ENCODE measurements around the gene RICTOR. TPM values are rescaled to one million over a fixed set of nuclear protein-coding genes. Genes with fewer than 3 reads are reported as not detected.

Gene RICTOR
- polyA plus RNA-seq, 2 of the 4 experiments (the other 2 are of a cell fraction), result 6.5 to 28.5 TPM

DNA sequence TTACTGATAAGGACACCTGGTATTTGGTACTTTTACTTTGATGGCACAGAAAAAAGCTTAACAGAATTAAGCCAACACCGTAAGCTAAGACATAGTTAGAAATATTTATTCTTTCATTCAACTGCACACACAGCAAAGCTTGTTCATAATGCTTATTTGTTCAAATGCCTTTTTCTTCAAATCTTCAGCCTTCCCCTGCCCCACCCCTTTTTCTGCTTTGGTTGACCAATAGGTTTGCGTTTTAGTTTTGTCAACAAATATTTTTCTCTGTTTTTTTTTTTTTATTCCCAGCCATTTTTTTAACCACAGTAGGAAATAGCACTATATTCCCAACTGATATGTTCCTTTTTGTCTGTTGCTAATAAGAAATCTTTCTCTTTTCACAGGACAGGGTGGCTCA is 4.9 kb upstream of the RICTOR start:
- Histone ChIP-seq H3K27ac (peak overlapping the region; percentile 53 to 89), H3K4me3 (no peak overlapping the region), H3K9me3 (no peaks in the 10 kb centered on the region), H3K4me2 (peak overlapping the region; percentile 77; the same call in 2 of the 3 replicates), H3K4me1 (peaks cover 45% of the 10 kb centered on the region)
- ATAC-seq (no peak), FAIRE-seq (peak; percentile 61), DNase-seq (ENCODE audit: low read depth in 1 of 2, low spot score in 1 of 2) (peak in 1 of 2 experiments; percentile 60)
- ChIA-PET CTCF (interaction anchor here (0.6 to 5.7 kb wide), 8 partner anchors 12 to 492 kb away, joined by 3 to 110 read pairs (median 9); no protein-coding TSS in a partner anchor), POLR2A (interaction anchor here (0.6 kb wide), 1 partner anchor 17 kb away, joined by 3 read pairs; no protein-coding TSS in a partner anchor)
- 54% methylated on average over 2 of the region's 2 CpGs for WGBS (ENCODE audit: missing lambda C conversion rate)
- TF ChIP-seq RARB (CRISPR knock-in tag; IDR thresholded peaks at IDR 0.05) (no peak), HDAC2 (IDR thresholded peaks at IDR 0.05) (no peak), ZSCAN20 (CRISPR knock-in tag; IDR thresholded peaks at IDR 0.05) (no peak), FOSL2 (IDR thresholded peaks at IDR 0.05) (no peak), FOSL2 (CRISPR knock-in tag; IDR thresholded peaks at IDR 0.05) (0 out of 2 replicates have a peak, but pooled peaks have one; percentile 3), EHMT2 (IDR thresholded peaks at IDR 0.05; ENCODE audit: low read depth) (no peak)
- TF ChIP-seq, protein P1, sequence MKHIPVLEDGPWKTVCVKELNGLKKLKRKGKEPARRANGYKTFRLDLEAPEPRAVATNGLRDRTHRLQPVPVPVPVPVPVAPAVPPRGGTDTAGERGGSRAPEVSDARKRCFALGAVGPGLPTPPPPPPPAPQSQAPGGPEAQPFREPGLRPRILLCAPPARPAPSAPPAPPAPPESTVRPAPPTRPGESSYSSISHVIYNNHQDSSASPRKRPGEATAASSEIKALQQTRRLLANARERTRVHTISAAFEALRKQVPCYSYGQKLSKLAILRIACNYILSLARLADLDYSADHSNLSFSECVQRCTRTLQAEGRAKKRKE (CRISPR knock-in tag; IDR thresholded peaks at IDR 0.05; ENCODE audit: low read depth), result no peak

DNA sequence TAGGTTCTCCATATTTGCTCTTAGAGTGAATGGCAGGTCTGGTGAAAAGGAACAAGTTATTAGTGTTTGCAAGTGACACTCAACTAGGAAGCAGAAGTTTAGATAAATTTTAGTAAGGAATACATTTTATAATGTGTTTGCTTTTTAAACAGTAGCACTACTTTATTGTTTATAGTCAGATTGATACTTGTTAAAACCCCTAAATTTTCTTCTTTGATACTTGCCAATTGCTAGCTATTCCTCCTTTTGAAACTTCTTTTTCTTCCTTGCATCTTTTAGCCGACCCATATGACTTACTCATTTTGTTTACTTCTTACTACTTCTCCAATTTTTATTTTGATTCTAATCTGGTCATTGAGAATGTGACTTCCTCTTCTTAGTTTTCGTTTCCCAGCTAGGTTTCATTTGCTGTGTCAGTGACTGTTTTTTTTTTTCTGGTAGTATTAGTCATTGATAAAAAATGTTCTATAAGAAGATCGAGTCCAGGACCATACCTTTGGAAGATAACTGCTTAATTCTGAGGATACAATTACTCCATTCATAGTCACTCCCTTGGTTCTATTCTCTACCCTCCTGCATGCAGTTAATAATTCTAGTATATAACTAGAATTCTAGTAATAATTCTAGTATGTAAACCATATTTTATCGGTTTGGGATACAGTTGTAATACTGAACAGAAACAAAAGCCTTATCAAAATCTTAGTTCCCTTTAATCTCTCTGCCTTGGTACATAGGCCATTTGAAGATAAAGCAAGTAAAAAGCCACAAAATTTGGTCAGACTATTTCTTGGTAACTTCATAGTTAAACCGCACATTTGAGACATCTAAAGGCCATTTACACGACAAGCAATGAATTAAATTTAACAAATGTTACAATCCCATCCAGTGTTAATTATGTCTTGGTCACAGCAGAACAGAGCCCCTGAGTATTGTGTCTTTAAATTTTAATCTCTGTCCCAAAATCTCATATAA is 2.8 kb upstream of the RICTOR start:
- Histone ChIP-seq H3K4me3 (peak overlapping the region; percentile 90; the same call in 2 of the 3 replicates), H3K4me2 (peak overlapping the region; percentile 77), H3K9me3 (no peaks in the 10 kb centered on the region), H3K4me1 (peaks cover 56% of the 10 kb centered on the region), H3K27ac (peak overlapping the region; percentile 86 to 89)
- DNase-seq (ENCODE audit: low read depth in 1 of 2, low spot score in 1 of 2) (peak; percentile 57 to 70), FAIRE-seq (peak; percentile 73), ATAC-seq (peak in 1 of 2 experiments; percentile 1; a peak in 1 of 6 replicates)
- WGBS (ENCODE audit: missing lambda C conversion rate), result 3% methylated on average over 6 of the region's 6 CpGs
- TF ChIP-seq, protein P2, sequence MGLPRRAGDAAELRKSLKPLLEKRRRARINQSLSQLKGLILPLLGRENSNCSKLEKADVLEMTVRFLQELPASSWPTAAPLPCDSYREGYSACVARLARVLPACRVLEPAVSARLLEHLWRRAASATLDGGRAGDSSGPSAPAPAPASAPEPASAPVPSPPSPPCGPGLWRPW (IDR thresholded peaks at IDR 0.05), result no peak
- peak; percentile 44 for TF ChIP-seq JUNB (IDR thresholded peaks at IDR 0.05)
- peak; percentile 45; the same call in 1 of the 2 replicates for TF ChIP-seq GATA3 (IDR thresholded peaks at IDR 0.05; ENCODE audit: borderline replicate concordance)
- no peak for TF ChIP-seq TP53 (CRISPR knock-in tag; IDR thresholded peaks at IDR 0.05)
- TF ChIP-seq MAFK (IDR thresholded peaks at IDR 0.05; ENCODE audit: partially characterized antibody), result peak; percentile 53
- TF ChIP-seq FOSL2 (IDR thresholded peaks at IDR 0.05), result no peak; the same call in 1 of the 2 replicates
- TF ChIP-seq FOSL2 (CRISPR knock-in tag; IDR thresholded peaks at IDR 0.05), result peak; percentile 88
- ChIA-PET CTCF (interaction anchor here (0.9 to 1.9 kb wide), 2 partner anchors 37 to 120 kb away, joined by 3 to 6 read pairs; no protein-coding TSS in a partner anchor), POLR2A (interaction anchor here (1.0 to 1.4 kb wide), 2 partner anchors 25 to 45 kb away, joined by 3 read pairs; no protein-coding TSS in a partner anchor)

DNA sequence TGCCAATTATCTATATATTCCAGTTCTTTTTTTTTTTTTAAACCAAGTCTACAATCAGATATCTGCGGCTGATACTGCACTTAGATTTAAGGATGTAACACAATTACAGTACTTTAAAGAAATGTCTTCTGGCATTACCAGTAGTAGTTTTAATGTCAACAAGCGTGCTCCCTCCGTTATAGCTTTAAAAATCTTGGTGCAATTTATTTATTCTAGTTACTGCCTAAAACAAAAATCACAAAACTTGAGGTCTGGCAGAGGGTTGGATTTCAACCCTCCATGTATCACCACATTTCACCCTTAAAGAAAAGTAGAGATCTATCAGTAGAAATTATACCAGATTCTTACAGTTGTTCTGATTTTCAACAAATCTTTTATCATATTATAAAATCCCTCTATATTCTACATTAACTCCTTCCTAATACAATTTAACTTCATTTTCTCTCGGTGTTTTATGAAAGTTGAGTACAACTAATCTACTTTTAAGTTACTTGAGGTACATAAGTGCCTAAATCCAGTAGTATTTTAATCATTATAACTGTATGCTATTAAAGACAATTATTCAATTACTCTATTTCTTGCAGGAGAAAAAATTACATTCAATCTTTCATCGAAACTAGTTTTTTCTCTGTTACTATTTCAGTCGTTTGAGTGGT is 2.0 kb upstream of the RICTOR start:
- WGBS (ENCODE audit: missing lambda C conversion rate), result 9% methylated on average over 6 of the region's 6 CpGs
- Histone ChIP-seq H3K4me3 (peak overlapping the region; percentile 90), H3K4me2 (peak overlapping the region; percentile 77), H3K9me3 (no peaks in the 10 kb centered on the region), H3K27ac (peak overlapping the region; percentile 86 to 89), H3K4me1 (peaks cover 64% of the 10 kb centered on the region)
- DNase-seq (ENCODE audit: low read depth in 1 of 2, low spot score in 1 of 2), result no peak
- CTCF ChIA-PET, result interaction anchor here (0.9 to 1.9 kb wide), 5 partner anchors 36 to 121 kb away, joined by 3 to 7 read pairs (median 5); no protein-coding TSS in a partner anchor
- TF ChIP-seq HOXB5 (CRISPR knock-in tag; IDR thresholded peaks at IDR 0.05) (0 out of 2 replicates have a peak, but pooled peaks have one; percentile 46), ZSCAN20 (CRISPR knock-in tag; IDR thresholded peaks at IDR 0.05) (peak; percentile 24; the same call in 1 of the 2 replicates), EHF (CRISPR knock-in tag; IDR thresholded peaks at IDR 0.05) (peak; percentile 39; the same call in 1 of the 2 replicates), HOXA7 (CRISPR knock-in tag; IDR thresholded peaks at IDR 0.05) (peak; percentile 43; the same call in 1 of the 2 replicates), FOSB (CRISPR knock-in tag; IDR thresholded peaks at IDR 0.05) (peak; percentile 73; the same call in 1 of the 2 replicates), RCOR1 (IDR thresholded peaks at IDR 0.05; ENCODE audit: low read depth, low read length) (no peak), POLR2A (IDR thresholded peaks at IDR 0.05; ENCODE audit: low read length) (no peak), FOXS1 (CRISPR knock-in tag; IDR thresholded peaks at IDR 0.05) (0 out of 2 replicates have a peak, but pooled peaks have one; percentile 41)
- TF ChIP-seq, protein P3, sequence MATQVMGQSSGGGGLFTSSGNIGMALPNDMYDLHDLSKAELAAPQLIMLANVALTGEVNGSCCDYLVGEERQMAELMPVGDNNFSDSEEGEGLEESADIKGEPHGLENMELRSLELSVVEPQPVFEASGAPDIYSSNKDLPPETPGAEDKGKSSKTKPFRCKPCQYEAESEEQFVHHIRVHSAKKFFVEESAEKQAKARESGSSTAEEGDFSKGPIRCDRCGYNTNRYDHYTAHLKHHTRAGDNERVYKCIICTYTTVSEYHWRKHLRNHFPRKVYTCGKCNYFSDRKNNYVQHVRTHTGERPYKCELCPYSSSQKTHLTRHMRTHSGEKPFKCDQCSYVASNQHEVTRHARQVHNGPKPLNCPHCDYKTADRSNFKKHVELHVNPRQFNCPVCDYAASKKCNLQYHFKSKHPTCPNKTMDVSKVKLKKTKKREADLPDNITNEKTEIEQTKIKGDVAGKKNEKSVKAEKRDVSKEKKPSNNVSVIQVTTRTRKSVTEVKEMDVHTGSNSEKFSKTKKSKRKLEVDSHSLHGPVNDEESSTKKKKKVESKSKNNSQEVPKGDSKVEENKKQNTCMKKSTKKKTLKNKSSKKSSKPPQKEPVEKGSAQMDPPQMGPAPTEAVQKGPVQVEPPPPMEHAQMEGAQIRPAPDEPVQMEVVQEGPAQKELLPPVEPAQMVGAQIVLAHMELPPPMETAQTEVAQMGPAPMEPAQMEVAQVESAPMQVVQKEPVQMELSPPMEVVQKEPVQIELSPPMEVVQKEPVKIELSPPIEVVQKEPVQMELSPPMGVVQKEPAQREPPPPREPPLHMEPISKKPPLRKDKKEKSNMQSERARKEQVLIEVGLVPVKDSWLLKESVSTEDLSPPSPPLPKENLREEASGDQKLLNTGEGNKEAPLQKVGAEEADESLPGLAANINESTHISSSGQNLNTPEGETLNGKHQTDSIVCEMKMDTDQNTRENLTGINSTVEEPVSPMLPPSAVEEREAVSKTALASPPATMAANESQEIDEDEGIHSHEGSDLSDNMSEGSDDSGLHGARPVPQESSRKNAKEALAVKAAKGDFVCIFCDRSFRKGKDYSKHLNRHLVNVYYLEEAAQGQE (IDR thresholded peaks at IDR 0.05), result no peak
- TF ChIP-seq, protein P4, sequence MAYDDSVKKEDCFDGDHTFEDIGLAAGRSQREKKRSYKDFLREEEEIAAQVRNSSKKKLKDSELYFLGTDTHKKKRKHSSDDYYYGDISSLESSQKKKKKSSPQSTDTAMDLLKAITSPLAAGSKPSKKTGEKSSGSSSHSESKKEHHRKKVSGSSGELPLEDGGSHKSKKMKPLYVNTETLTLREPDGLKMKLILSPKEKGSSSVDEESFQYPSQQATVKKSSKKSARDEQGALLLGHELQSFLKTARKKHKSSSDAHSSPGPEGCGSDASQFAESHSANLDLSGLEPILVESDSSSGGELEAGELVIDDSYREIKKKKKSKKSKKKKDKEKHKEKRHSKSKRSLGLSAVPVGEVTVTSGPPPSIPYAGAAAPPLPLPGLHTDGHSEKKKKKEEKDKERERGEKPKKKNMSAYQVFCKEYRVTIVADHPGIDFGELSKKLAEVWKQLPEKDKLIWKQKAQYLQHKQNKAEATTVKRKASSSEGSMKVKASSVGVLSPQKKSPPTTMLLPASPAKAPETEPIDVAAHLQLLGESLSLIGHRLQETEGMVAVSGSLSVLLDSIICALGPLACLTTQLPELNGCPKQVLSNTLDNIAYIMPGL (CRISPR knock-in tag; IDR thresholded peaks at IDR 0.05; ENCODE audit: borderline replicate concordance), result peak; percentile 2; the same call in 1 of the 2 replicates
- POLR2A ChIA-PET, result interaction anchor here (0.7 to 1.4 kb wide), 3 partner anchors 21 to 46 kb away, joined by 3 read pairs; no protein-coding TSS in a partner anchor
- FAIRE-seq, result no peak
- ATAC-seq, result no peak
